GM23338 (cell line): Measurements from ENCODE around the gene H1-8. TPM values are rescaled to one million over a fixed set of nuclear protein-coding genes. Genes with fewer than 3 reads are reported as not detected.

ENCODE experiments used
- ATAC-seq: fragments of 200-7000 bp; cut with Tn5 transposase; 3 replicates; pipeline ENCODE4 v1.9.1; 2020
- DNase-seq: peaks from one replicate; pipeline ENCODE4 v3.0.0-alpha.2; 2015; ENCODE audit warnings: low spot score
- H2AFZ ChIP-seq: fragments of 200-600 bp; sonication (generic); 2 replicates; pipeline ENCODE4 v1.8.0; 2016; ENCODE audit warnings: antibody characterized with exemption, mild to moderate bottlenecking, moderate library complexity
- H3F3A ChIP-seq: fragments of 200-600 bp; sonication (generic); replicated peaks from 2 replicates; pipeline ENCODE4 v1.8.0; 2017; ENCODE audit warnings: antibody characterized with exemption, mixed run types, low read depth
- H3K27ac ChIP-seq: fragments of 200-600 bp; sonication (generic); 2 replicates; pipeline ENCODE4 v1.6.1; 2016; ENCODE audit warnings: low read depth
- H3K27me3 ChIP-seq: fragments of 200-600 bp; sonication (generic); 2 replicates; pipeline ENCODE4 v1.8.0; 2016; ENCODE audit warnings: mild to moderate bottlenecking, mixed run types, moderate library complexity; ENCODE audit not compliant: insufficient read depth
- H3K36me3 ChIP-seq: fragments of 200-600 bp; sonication (generic); 2 replicates; pipeline ENCODE4 v1.8.0; 2016; ENCODE audit warnings: mild to moderate bottlenecking; ENCODE audit not compliant: insufficient read depth
- H3K4me1 ChIP-seq: fragments of 200-600 bp; sonication (generic); 2 replicates; pipeline ENCODE4 v1.8.0; 2016; ENCODE audit warnings: mild to moderate bottlenecking, moderate library complexity; ENCODE audit not compliant: insufficient read depth
- H3K4me2 ChIP-seq: fragments of 200-600 bp; sonication (generic); 2 replicates; pipeline ENCODE4 v1.7.1; 2017; ENCODE audit warnings: mixed run types
- H3K4me3 ChIP-seq: fragments of 200-600 bp; sonication (generic); 2 replicates; pipeline ENCODE4 v1.6.1; 2016; ENCODE audit warnings: mixed run types
- H3K79me2 ChIP-seq: fragments of 200-600 bp; sonication (generic); replicated peaks from 2 replicates; pipeline ENCODE4 v1.8.0; 2017; ENCODE audit warnings: mild to moderate bottlenecking; ENCODE audit not compliant: insufficient read depth
- H3K9me2 ChIP-seq: fragments of 200-600 bp; sonication (generic); 2 replicates; pipeline ENCODE4 v1.8.0; 2017; ENCODE audit not compliant: insufficient read depth
- H4K20me1 ChIP-seq: fragments of 200-600 bp; sonication (generic); replicated peaks from 2 replicates; pipeline ENCODE4 v1.8.0; 2017; ENCODE audit warnings: mild to moderate bottlenecking; ENCODE audit not compliant: insufficient read depth
- H3K27ac Mint-ChIP-seq: 2 replicates; pipeline ENCODE4 v1.8.0; 2020; ENCODE audit warnings: inconsistent platforms, mild to moderate bottlenecking, moderate library complexity, mixed read lengths
- H3K27me3 Mint-ChIP-seq: 3 replicates; pipeline ENCODE4 v1.8.0; 2022; ENCODE audit warnings: low read depth, mild to moderate bottlenecking, moderate library complexity, mixed read lengths, inconsistent platforms; ENCODE audit not compliant: insufficient read depth, poor library complexity
- H3K36me3 Mint-ChIP-seq: 3 replicates; pipeline ENCODE4 v1.8.0; 2021; ENCODE audit warnings: low read depth, mild to moderate bottlenecking, inconsistent platforms, moderate library complexity, mixed read lengths
- H3K4me1 Mint-ChIP-seq: 3 replicates; pipeline ENCODE4 v1.8.0; 2020; ENCODE audit warnings: mild to moderate bottlenecking, inconsistent platforms, mixed read lengths
- H3K4me3 Mint-ChIP-seq: 3 replicates; pipeline ENCODE4 v1.8.0; 2021; ENCODE audit warnings: moderate library complexity, mild to moderate bottlenecking, inconsistent platforms, mixed read lengths
- H3K9me3 Mint-ChIP-seq: 3 replicates; pipeline ENCODE4 v1.8.0; 2020; ENCODE audit warnings: moderate library complexity, mild to moderate bottlenecking, inconsistent platforms, mixed read lengths
- ETS1 ChIP-seq: IDR thresholded peaks from 2 replicates; pipeline ENCODE4 v1.6.1; 2016; ENCODE audit warnings: antibody characterized with exemption
- EZH2 ChIP-seq: fragments of 200-600 bp; sonication (generic); IDR thresholded peaks from one replicate; pipeline ENCODE4 v1.8.0; 2017; ENCODE audit warnings: antibody characterized with exemption, mild to moderate bottlenecking, low read depth; ENCODE audit not compliant: unreplicated experiment
- EZH2phosphoT487 ChIP-seq: fragments of 200-600 bp; sonication (generic); IDR thresholded peaks from one replicate; pipeline ENCODE4 v1.8.1; 2018; ENCODE audit warnings: antibody characterized with exemption; ENCODE audit not compliant: unreplicated experiment
- REST ChIP-seq: IDR thresholded peaks from one replicate; pipeline ENCODE4 v1.6.1; 2018; ENCODE audit warnings: antibody characterized with exemption; ENCODE audit not compliant: unreplicated experiment
- ZNF331 ChIP-seq: fragments of 250-450 bp; sonication (Bioruptor Pico); IDR thresholded peaks from 2 replicates; pipeline ENCODE4 v1.5.0; 2020; ENCODE audit warnings: low read depth, mild to moderate bottlenecking, moderate library complexity
- ZNF462 ChIP-seq: fragments of 250-450 bp; sonication (Bioruptor Pico); IDR thresholded peaks from 2 replicates; pipeline ENCODE4 v1.5.0; 2020; ENCODE audit warnings: mild to moderate bottlenecking, moderate library complexity
- polyA plus RNA-seq: library from polyadenylated mRNA; unstranded; fragments of >200 nt; fragmentation: Nextera tagmentation; extraction: Ambion mirVana; gene quantifications from 2 replicates; pipeline ENCODE4 v1.2.1, GENCODE V29; 2016
- total RNA-seq: library from RNA; depleted of rRNA; stranded (reverse); fragments of >200 nt; shearing (Covaris generic); gene quantifications from 2 replicates; pipeline ENCODE4 v1.2.3, GENCODE V29; 2014

H1-8 gene
- total and polyA plus RNA-seq, 2 experiments from 2014 or later, result not detected

- no peak for TF ChIP-seq ETS1
- no peak for TF ChIP-seq REST
- TF ChIP-seq EZH2, result no peak
- no peak for TF ChIP-seq EZH2phosphoT487
- TF ChIP-seq ZNF331 (CRISPR knock-in tag), result no peak
Observed at GRCh38 chr3:129500334-129500658, 42.7 kb upstream of the H1-8 start (continued).

DNA sequence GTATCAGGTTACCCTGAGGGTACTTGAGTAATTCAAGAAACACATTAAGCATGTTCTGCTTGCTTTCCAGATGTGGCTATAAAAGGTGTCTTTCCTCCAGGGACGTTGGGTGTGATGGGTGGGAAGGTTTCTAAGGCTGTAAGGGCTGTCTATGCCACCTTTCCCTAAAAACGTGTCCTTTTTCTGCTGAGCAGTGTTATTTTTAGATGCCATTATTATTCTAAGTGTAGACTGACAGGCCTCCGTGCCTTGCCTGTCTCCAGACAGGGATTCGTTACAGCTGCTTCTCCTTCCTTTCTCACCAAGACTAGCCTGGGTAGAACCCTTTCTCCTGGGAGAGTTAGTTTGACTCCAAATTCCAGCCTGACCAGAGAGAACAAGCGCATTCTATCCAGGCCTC is 41.3 kb upstream of the H1-8 start:
- peaks cover 10% of the 10 kb centered on the region for H3K36me3 Mint-ChIP-seq
- no peak for TF ChIP-seq ZNF331 (CRISPR knock-in tag)
- no peak for TF ChIP-seq ZNF462 (CRISPR knock-in tag)
- no peak overlapping the region for H3K4me2 ChIP-seq
- no peaks in the 10 kb centered on the region for H3K36me3 ChIP-seq
- no peak overlapping the region for H3K27ac ChIP-seq
- no peaks in the 10 kb centered on the region for H3K27me3 ChIP-seq
- no peaks in the 10 kb centered on the region for H3K79me2 ChIP-seq
- peaks cover 8% of the 10 kb centered on the region for H3K4me1 Mint-ChIP-seq
- no peaks in the 10 kb centered on the region for H3K9me3 Mint-ChIP-seq
- no peaks in the 10 kb centered on the region for H3K4me1 ChIP-seq
- ATAC-seq (no peak), DNase-seq (no peak)
- H2AFZ ChIP-seq, result no peak overlapping the region
- H3K27ac Mint-ChIP-seq, result no peak overlapping the region
- H3K9me2 ChIP-seq, result no peaks in the 10 kb centered on the region
- H3K27me3 Mint-ChIP-seq, result peaks cover 7% of the 10 kb centered on the region
- H4K20me1 ChIP-seq, result no peaks in the 10 kb centered on the region; the same call in 1 of the 2 replicates
- no peak overlapping the region for H3K4me3 Mint-ChIP-seq
- no peaks in the 10 kb centered on the region; the same call in 1 of the 2 replicates for H3F3A ChIP-seq
- no peak overlapping the region for H3K4me3 ChIP-seq
